ENCODE measurements around the gene NLRP7. TPM values are rescaled to one million over a fixed set of nuclear protein-coding genes. Genes with fewer than 3 reads are reported as not detected.
"Not testable (repeated sequence)": the region's sequence is repeated elsewhere in the genome, so short reads cannot be mapped to it uniquely, and the experiment has no call there.

NLRP7 gene
- total and polyA plus RNA-seq, 7 experiments from 2014 or later: not detected

GRCh38 chr19:54899646-54900045, 47.7 kb downstream of the NLRP7 start:
- H3K4me3 ChIP-seq (ENCODE audit: low read length); H3K27me3 ChIP-seq (ENCODE audit: control insufficient read depth in 2 of 2, insufficient read depth in 2 of 2, low read length in 2 of 2); H3K27ac ChIP-seq (ENCODE audit: low read depth, low read length); H3K4me1 ChIP-seq (ENCODE audit: control insufficient read depth in 2 of 2, insufficient read depth in 2 of 2, low read length in 2 of 2); H3K36me3 Mint-ChIP-seq; DNase-seq; H3K36me3 ChIP-seq (ENCODE audit: control insufficient read depth in 2 of 3, insufficient read depth in 3 of 3, low read length in 3 of 3); H3K9me3 ChIP-seq (ENCODE audit: control insufficient read depth in 2 of 3, low read length in 3 of 3); POLR2A ChIA-PET; CTCF ChIA-PET; H3K9me3 Mint-ChIP-seq; H3K4me1 Mint-ChIP-seq; intact Hi-C loops (cut with micrococcal nuclease); H3K4me3 Mint-ChIP-seq; ATAC-seq: not testable (repeated sequence)
- H3K27me3 Mint-ChIP-seq: peaks cover 5 to 40% (median 33%) of the 10 kb centered on the region in 5 donors
- H3K27ac Mint-ChIP-seq: peak overlapping the region in 1 of 9 donors; percentile 14

- H3K4me1 ChIP-seq (ENCODE audit: control insufficient read depth in 2 of 2, insufficient read depth in 2 of 2, low read length in 2 of 2); H3K36me3 ChIP-seq (ENCODE audit: control insufficient read depth in 2 of 3, insufficient read depth in 3 of 3, low read length in 3 of 3); H3K36me3 Mint-ChIP-seq; intact Hi-C loops (cut with micrococcal nuclease); H3K27me3 ChIP-seq (ENCODE audit: control insufficient read depth in 2 of 2, insufficient read depth in 2 of 2, low read length in 2 of 2); CTCF ChIA-PET; H3K9me3 Mint-ChIP-seq; H3K4me1 Mint-ChIP-seq; H3K9me3 ChIP-seq (ENCODE audit: control insufficient read depth in 2 of 3, low read length in 3 of 3); H3K27ac Mint-ChIP-seq; H3K4me3 Mint-ChIP-seq; H3K4me3 ChIP-seq (ENCODE audit: low read length); POLR2A ChIA-PET; H3K27ac ChIP-seq (ENCODE audit: low read depth, low read length); ATAC-seq; DNase-seq: not testable (repeated sequence)
- H3K27me3 Mint-ChIP-seq: peaks cover 5 to 40% (median 34%) of the 10 kb centered on the region in 5 donors
These were observed 48.6 kb downstream of the NLRP7 start for GRCh38 chr19:54898685-54899084.

- intact Hi-C loops (cut with micrococcal nuclease): no loop called here
- Histone ChIP-seq H3K27me3 (ENCODE audit: control insufficient read depth in 2 of 2, insufficient read depth in 2 of 2, low read length in 2 of 2) (no peaks in the 10 kb centered on the region), H3K27ac (ENCODE audit: low read depth, low read length) (no peak overlapping the region), H3K36me3 (ENCODE audit: control insufficient read depth in 2 of 3, insufficient read depth in 3 of 3, low read length in 3 of 3) (no peaks in the 10 kb centered on the region), H3K4me3 (ENCODE audit: low read length) (no peak overlapping the region), H3K4me1 (ENCODE audit: control insufficient read depth in 2 of 2, insufficient read depth in 2 of 2, low read length in 2 of 2) (no peaks in the 10 kb centered on the region), H3K9me3 (ENCODE audit: control insufficient read depth in 2 of 3, low read length in 3 of 3) (no peaks in the 10 kb centered on the region)
- Mint-ChIP-seq H3K27me3 (peaks cover 5 to 40% (median 36%) of the 10 kb centered on the region in 5 donors), H3K4me1 (peaks cover 0 to 3% (median 0%) of the 10 kb centered on the region in 7 donors), H3K27ac (no peak overlapping the region), H3K36me3 (no peaks in the 10 kb centered on the region), H3K4me3 (no peak overlapping the region), H3K9me3 (peaks cover 0 to 2% (median 0%) of the 10 kb centered on the region in 11 donors)
- ATAC-seq (no peak), DNase-seq (no peak)
- POLR2A ChIA-PET: no interaction called here
- CTCF ChIA-PET: no interaction called here
These were observed 51.3 kb downstream of the NLRP7 start for GRCh38 chr19:54896036-54896435.

GRCh38 chr19:54894106-54894505, 53.2 kb downstream of the NLRP7 start:
- H3K4me3 ChIP-seq (ENCODE audit: low read length); H3K9me3 ChIP-seq (ENCODE audit: control insufficient read depth in 2 of 3, low read length in 3 of 3); intact Hi-C loops (cut with micrococcal nuclease); H3K27me3 ChIP-seq (ENCODE audit: control insufficient read depth in 2 of 2, insufficient read depth in 2 of 2, low read length in 2 of 2); POLR2A ChIA-PET; H3K4me1 Mint-ChIP-seq; H3K36me3 Mint-ChIP-seq; CTCF ChIA-PET; H3K27ac Mint-ChIP-seq; H3K27ac ChIP-seq (ENCODE audit: low read depth, low read length); H3K4me1 ChIP-seq (ENCODE audit: control insufficient read depth in 2 of 2, insufficient read depth in 2 of 2, low read length in 2 of 2); H3K36me3 ChIP-seq (ENCODE audit: control insufficient read depth in 2 of 3, insufficient read depth in 3 of 3, low read length in 3 of 3); DNase-seq; H3K9me3 Mint-ChIP-seq; H3K4me3 Mint-ChIP-seq: not testable (repeated sequence)
- H3K27me3 Mint-ChIP-seq: peaks cover 5 to 27% (median 23%) of the 10 kb centered on the region in 5 donors
- peak; percentile 8 for ATAC-seq

- intact Hi-C loops (cut with micrococcal nuclease): no loop called here
These were observed 53.9 kb downstream of the NLRP7 start for GRCh38 chr19:54893406-54893805.

GRCh38 chr19:54889566-54889965, 57.8 kb downstream of the NLRP7 start:
- CTCF ChIA-PET: no interaction called here
- no peak for DNase-seq
- no peaks in the 10 kb centered on the region for H3K36me3 ChIP-seq (ENCODE audit: control insufficient read depth in 2 of 3, insufficient read depth in 3 of 3, low read length in 3 of 3)

More at GRCh38 chr19:54893406-54893805, 53.9 kb downstream of the NLRP7 start:
- H3K9me3 Mint-ChIP-seq: peaks cover 0 to 3% (median 0%) of the 10 kb centered on the region in 11 donors
- H3K4me1 Mint-ChIP-seq: peaks cover 0 to 3% (median 0%) of the 10 kb centered on the region in 7 donors
- ChIA-PET CTCF (no interaction called here), POLR2A (no interaction called here)
- Histone ChIP-seq H3K27me3 (ENCODE audit: control insufficient read depth in 2 of 2, insufficient read depth in 2 of 2, low read length in 2 of 2) (no peaks in the 10 kb centered on the region), H3K27ac (ENCODE audit: low read depth, low read length) (no peak overlapping the region), H3K4me1 (ENCODE audit: control insufficient read depth in 2 of 2, insufficient read depth in 2 of 2, low read length in 2 of 2) (no peaks in the 10 kb centered on the region), H3K9me3 (ENCODE audit: control insufficient read depth in 2 of 3, low read length in 3 of 3) (no peaks in the 10 kb centered on the region), H3K36me3 (ENCODE audit: control insufficient read depth in 2 of 3, insufficient read depth in 3 of 3, low read length in 3 of 3) (no peaks in the 10 kb centered on the region), H3K4me3 (ENCODE audit: low read length) (no peak overlapping the region)
- ATAC-seq (peak; percentile 32), DNase-seq (no peak)
- H3K27me3 Mint-ChIP-seq: peaks cover 0 to 20% (median 16%) of the 10 kb centered on the region in 5 donors
- H3K27ac Mint-ChIP-seq: no peak overlapping the region
- H3K36me3 Mint-ChIP-seq: no peaks in the 10 kb centered on the region
- no peak overlapping the region for H3K4me3 Mint-ChIP-seq

GRCh38 chr19:54888239-54888638, 59.1 kb downstream of the NLRP7 start:
- CTCF ChIA-PET: no interaction called here

More at GRCh38 chr19:54889566-54889965, 57.8 kb downstream of the NLRP7 start:
- Mint-ChIP-seq H3K36me3 (no peaks in the 10 kb centered on the region), H3K27me3 (peaks cover 0 to 12% (median 9%) of the 10 kb centered on the region in 5 donors), H3K9me3 (peaks cover 0 to 3% (median 0%) of the 10 kb centered on the region in 11 donors), H3K4me1 (no peaks in the 10 kb centered on the region), H3K4me3 (no peak overlapping the region), H3K27ac (no peak overlapping the region)
- intact Hi-C loops (cut with micrococcal nuclease): loop anchor here in 1 of 2 donors (10.0 kb wide), 1 partner anchor 525 kb away; no protein-coding TSS in a partner anchor
- H3K27me3 ChIP-seq (ENCODE audit: control insufficient read depth in 2 of 2, insufficient read depth in 2 of 2, low read length in 2 of 2): no peaks in the 10 kb centered on the region
- H3K27ac ChIP-seq (ENCODE audit: low read depth, low read length): no peak overlapping the region
- no peaks in the 10 kb centered on the region for H3K4me1 ChIP-seq (ENCODE audit: control insufficient read depth in 2 of 2, insufficient read depth in 2 of 2, low read length in 2 of 2)
- no peak overlapping the region for H3K4me3 ChIP-seq (ENCODE audit: low read length)
- H3K9me3 ChIP-seq (ENCODE audit: control insufficient read depth in 2 of 3, low read length in 3 of 3): no peaks in the 10 kb centered on the region
- POLR2A ChIA-PET: no interaction called here
- ATAC-seq: peak; percentile 7

More at GRCh38 chr19:54888239-54888638, 59.1 kb downstream of the NLRP7 start:
- Histone ChIP-seq H3K27ac (ENCODE audit: low read depth, low read length) (no peak overlapping the region), H3K9me3 (ENCODE audit: control insufficient read depth in 2 of 3, low read length in 3 of 3) (no peaks in the 10 kb centered on the region), H3K36me3 (ENCODE audit: control insufficient read depth in 2 of 3, insufficient read depth in 3 of 3, low read length in 3 of 3) (no peaks in the 10 kb centered on the region), H3K4me3 (ENCODE audit: low read length) (no peak overlapping the region), H3K4me1 (ENCODE audit: control insufficient read depth in 2 of 2, insufficient read depth in 2 of 2, low read length in 2 of 2) (no peaks in the 10 kb centered on the region), H3K27me3 (ENCODE audit: control insufficient read depth in 2 of 2, insufficient read depth in 2 of 2, low read length in 2 of 2) (no peaks in the 10 kb centered on the region)
- Mint-ChIP-seq H3K27ac (no peak overlapping the region), H3K4me3 (no peak overlapping the region), H3K27me3 (peaks cover 0 to 17% (median 7%) of the 10 kb centered on the region in 5 donors), H3K36me3 (no peaks in the 10 kb centered on the region), H3K4me1 (no peaks in the 10 kb centered on the region), H3K9me3 (peaks cover 0 to 3% (median 0%) of the 10 kb centered on the region in 11 donors)
- no peak for DNase-seq
- intact Hi-C loops (cut with micrococcal nuclease): loop anchor here in 1 of 2 donors (10.0 kb wide), 1 partner anchor 527 kb away; no protein-coding TSS in a partner anchor
- peak; percentile 21 for ATAC-seq
- POLR2A ChIA-PET: no interaction called here

Measured in naive thymus-derived CD4-positive, alpha-beta T cell (primary cell).